Heart left ventricle (tissue), 16 donors: ENCODE data around the gene STOML1. TPM values are rescaled to one million over a fixed set of nuclear protein-coding genes. Genes with fewer than 3 reads are reported as not detected.
A peak's percentile ranks its signal among the peaks of the same experiment; 100 is the strongest.

Experiments used
- ATAC-seq, 4 donors: fragments of 200-7000 bp; cut with Tn5 transposase; one replicate each; pipeline ENCODE4 v1.9.1; 2020 to 2022; ENCODE audit warnings: moderate library complexity in 4 of 4, mild to moderate bottlenecking in 3 of 4, moderate number of reproducible peaks in 1 of 4
- DNase-seq, 5 donors: peaks; one replicate each; pipeline ENCODE4 v3.0.0-alpha.2; 2020
- H3K27ac ChIP-seq, 12 donors: fragments of 200-600 bp; sonication (generic) in 4 of 12; one replicate each; pipeline versions ENCODE4 v1.5.0 to v1.8.0; 2016 to 2022; ENCODE audit warnings: mild to moderate bottlenecking in 2 of 12
- H3K27me3 ChIP-seq, 9 donors: fragments of 200-600 bp; sonication (generic) in 2 of 9; one replicate each; pipeline versions ENCODE4 v1.5.1 to v1.8.0; 2016 to 2022; ENCODE audit warnings: mild to moderate bottlenecking in 3 of 9
- H3K36me3 ChIP-seq, 9 donors: fragments of 200-600 bp; sonication (generic) in 2 of 9; one replicate each; pipeline versions ENCODE4 v1.5.0 to v1.8.0; 2018 to 2022; ENCODE audit warnings: mild to moderate bottlenecking in 2 of 9
- H3K4me1 ChIP-seq, 12 donors: fragments of 200-600 bp; sonication (generic) in 4 of 12; one replicate each; pipeline versions ENCODE4 v1.5.0 to v1.8.0; 2016 to 2022; ENCODE audit warnings: mild to moderate bottlenecking in 3 of 12
- H3K4me3 ChIP-seq, 12 donors: fragments of 200-600 bp; sonication (generic) in 4 of 12; one replicate each; pipeline versions ENCODE4 v1.5.0 to v1.8.0; 2017 to 2022; ENCODE audit warnings: mild to moderate bottlenecking in 9 of 12, moderate library complexity in 4 of 12
- H3K9me3 ChIP-seq, 12 donors: fragments of 200-600 bp; sonication (generic) in 4 of 12; one replicate each; pipeline versions ENCODE4 v1.5.0 to v1.8.0; 2016 to 2022; ENCODE audit warnings: mild to moderate bottlenecking in 1 of 12
- POLR2A ChIP-seq, 2 donors: fragments of 450-650 bp; IDR thresholded peaks; one replicate each; pipeline ENCODE4 v1.6.1; 2017; ENCODE audit warnings: antibody characterized with exemption in 2 of 2, mild to moderate bottlenecking in 2 of 2, moderate library complexity in 2 of 2
- WGBS, 4 donors: extraction: QIAGEN DNeasy Blood & Tissue Kit in 2 of 4; methylation state at CpG; one replicate each; pipeline versions ENCODE4 v1.1.5 to v1.1.7; 2013 to 2018; 5-methylcytosine and 5-hydroxymethylcytosine counted together
- intact Hi-C, 10 donors: fragments of 100-400 bp; cut with DNase I; formaldehyde crosslinking; loops; one replicate each; pipeline versions ENCODE4 v1.11.1 to v1.14.2; 2022
- polyA plus RNA-seq, 2 donors: library from polyadenylated mRNA; stranded (reverse); fragments of 200-250 nt; gene quantifications; one replicate each; pipeline ENCODE4 v1.2.3, GENCODE V29; 2013
- total RNA-seq, 9 donors: library from RNA; depleted of rRNA in 2 of 9; stranded (reverse); fragments of >200 nt in 2 of 9; fragmentation: NEBNext Ultra II Directional in 3 of 9; extraction: Animal tissue kit (Norgen Biotek cat#: 25700) in 3 of 9; gene quantifications; one replicate each; pipeline versions ENCODE4 v1.1.0 to v1.2.4, GENCODE V29; 2016 to 2023
- TF ChIP-seq, protein P1 (sequence below), 12 donors: fragments of 200-600 bp; sonication (generic) in 4 of 12; IDR thresholded peaks; one replicate each; pipeline versions ENCODE4 v1.5.0 to v1.8.0; 2018 to 2022; ENCODE audit warnings: antibody characterized with exemption in 12 of 12, mild to moderate bottlenecking in 5 of 12
- donor health status: ischemic (EF 13 %, LVEDD 7.1; RV severe dilation, severe dysfunction).
- donor health status: healthy with polysubstance abuse.
- donor health status: DM: no; HTN: yes; CAD: no.
- donor health status: DM: no; HTN: no; CAD: no.
- donor health status: ischemic (EF 25% LVEDD 6.9; RV normal size, moderate dysfunction).
- donor health status: ischemic (EF 25% LVEDD 5.7; RV mildly dilated, moderate dysfunction).
- donor health status: healthy.
- donor health status: DM: yes; HTN: yes; CAD: no.
- donor health status: ischemic (EF 35%, LVEDD 5.7; RV mildly dilated, moderate dysfunction).
- donor health status: nonischemic (EF 11% LVEDD 7.7; RV severe dilation, severe dysfunction).
- donor health status: DM: yes; HTN: yes; CAD: no.
- donor health status: PGD.
- donor health status: ischemic (EF 29% LVEDD 5.4; RV normal size, mild dysfunction).
- donor health status: nonischemic (EF 23%, LVEDD 6.1; RV moderate dilation, normal function).

The STOML1 gene
- total and polyA plus RNA-seq, 11 donors, result 25.0 to 41.1 (median 27.7) TPM

DNA sequence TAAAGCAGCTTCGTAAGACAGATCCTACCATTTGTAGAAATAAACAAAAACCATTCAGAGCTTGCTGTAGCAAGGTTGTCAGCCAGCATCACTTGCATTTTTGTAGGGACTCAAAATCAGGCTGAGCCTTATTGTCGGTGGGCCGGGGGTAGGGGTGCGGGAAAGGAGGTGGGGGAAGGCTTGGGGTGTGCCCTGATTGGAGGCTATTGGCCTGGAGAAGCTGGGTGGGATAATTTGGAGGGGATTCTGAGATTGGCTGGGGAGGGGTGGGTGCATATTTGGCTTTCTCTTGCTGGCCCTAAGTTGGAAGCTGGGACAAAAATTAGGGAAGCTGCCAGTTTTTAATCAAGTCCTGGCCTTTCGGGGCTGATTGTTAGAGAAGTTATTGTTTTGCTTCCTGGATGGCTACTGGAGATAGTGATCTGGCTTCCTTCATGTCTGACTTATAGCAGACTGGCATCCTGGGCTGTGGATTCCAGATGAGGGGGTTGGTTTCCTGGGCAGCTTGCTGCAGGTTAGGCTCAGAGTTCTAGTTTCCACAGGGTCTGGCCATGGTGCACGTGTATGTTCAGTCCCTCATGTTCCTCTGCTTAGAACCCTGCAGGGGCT is 22.8 kb downstream of the STOML1 start:
- no peak overlapping the region for H3K27ac ChIP-seq
- intact Hi-C loops, result loop anchor here in 4 of 10 donors (10.0 kb wide), 2 partner anchors 74 to 94 kb away; partner anchors contain the start of gene TBC1D21 (in 3 of the 4)
- 75 to 89% (median 83%) methylated on average over 6 of the region's 6 CpGs for WGBS, 4 donors

DNA sequence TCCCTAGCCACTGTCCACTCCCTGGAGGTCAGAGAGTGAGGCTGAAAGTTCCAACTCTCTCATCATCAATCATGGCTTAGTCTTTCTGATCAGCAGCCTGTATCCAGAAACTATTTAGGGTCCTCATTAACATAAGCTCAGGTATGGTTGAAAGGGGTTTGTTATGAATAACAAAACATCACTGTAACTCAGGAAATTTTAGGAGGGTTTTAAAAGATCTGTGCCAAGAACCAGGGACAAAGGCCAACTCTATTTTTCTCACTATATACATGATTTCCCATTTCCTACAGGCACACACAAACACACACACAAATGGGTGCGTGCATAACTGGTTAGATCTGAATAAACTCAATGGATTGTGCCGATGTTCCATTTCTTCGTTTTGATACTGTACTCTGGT is 23.6 kb downstream of the STOML1 start:
- Histone ChIP-seq H3K36me3 (no peaks in the 10 kb centered on the region), H3K27me3 (no peaks in the 10 kb centered on the region), H3K27ac (no peak overlapping the region), H3K9me3 (no peaks in the 10 kb centered on the region), H3K4me1 (peaks cover 0 to 27% (median 11%) of the 10 kb centered on the region in 12 donors), H3K4me3 (no peak overlapping the region)
- no peak for TF ChIP-seq POLR2A (IDR thresholded peaks at IDR 0.05)
- TF ChIP-seq, protein P1, sequence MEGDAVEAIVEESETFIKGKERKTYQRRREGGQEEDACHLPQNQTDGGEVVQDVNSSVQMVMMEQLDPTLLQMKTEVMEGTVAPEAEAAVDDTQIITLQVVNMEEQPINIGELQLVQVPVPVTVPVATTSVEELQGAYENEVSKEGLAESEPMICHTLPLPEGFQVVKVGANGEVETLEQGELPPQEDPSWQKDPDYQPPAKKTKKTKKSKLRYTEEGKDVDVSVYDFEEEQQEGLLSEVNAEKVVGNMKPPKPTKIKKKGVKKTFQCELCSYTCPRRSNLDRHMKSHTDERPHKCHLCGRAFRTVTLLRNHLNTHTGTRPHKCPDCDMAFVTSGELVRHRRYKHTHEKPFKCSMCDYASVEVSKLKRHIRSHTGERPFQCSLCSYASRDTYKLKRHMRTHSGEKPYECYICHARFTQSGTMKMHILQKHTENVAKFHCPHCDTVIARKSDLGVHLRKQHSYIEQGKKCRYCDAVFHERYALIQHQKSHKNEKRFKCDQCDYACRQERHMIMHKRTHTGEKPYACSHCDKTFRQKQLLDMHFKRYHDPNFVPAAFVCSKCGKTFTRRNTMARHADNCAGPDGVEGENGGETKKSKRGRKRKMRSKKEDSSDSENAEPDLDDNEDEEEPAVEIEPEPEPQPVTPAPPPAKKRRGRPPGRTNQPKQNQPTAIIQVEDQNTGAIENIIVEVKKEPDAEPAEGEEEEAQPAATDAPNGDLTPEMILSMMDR (IDR thresholded peaks at IDR 0.05), result no peak
- ATAC-seq (no peak), DNase-seq (no peak)
- intact Hi-C loops, result loop anchor here in 4 of 10 donors (10.0 kb wide), 2 partner anchors 74 to 94 kb away; partner anchors contain the start of gene TBC1D21 (in 3 of the 4)
- WGBS, 4 donors, result 76 to 94% (median 88%) methylated on average over 3 of the region's 3 CpGs

More for the DNA sequence above, 22.8 kb downstream of the STOML1 start:
- Histone ChIP-seq H3K36me3 (no peaks in the 10 kb centered on the region), H3K9me3 (no peaks in the 10 kb centered on the region), H3K4me1 (peaks cover 0 to 27% (median 11%) of the 10 kb centered on the region in 12 donors), H3K27me3 (no peaks in the 10 kb centered on the region), H3K4me3 (no peak overlapping the region)
- DNase-seq (peak in 1 of 5 donors; percentile 14), ATAC-seq (no peak)
- TF ChIP-seq, protein P1 (IDR thresholded peaks at IDR 0.05), result no peak
- TF ChIP-seq POLR2A (IDR thresholded peaks at IDR 0.05), result no peak

DNA sequence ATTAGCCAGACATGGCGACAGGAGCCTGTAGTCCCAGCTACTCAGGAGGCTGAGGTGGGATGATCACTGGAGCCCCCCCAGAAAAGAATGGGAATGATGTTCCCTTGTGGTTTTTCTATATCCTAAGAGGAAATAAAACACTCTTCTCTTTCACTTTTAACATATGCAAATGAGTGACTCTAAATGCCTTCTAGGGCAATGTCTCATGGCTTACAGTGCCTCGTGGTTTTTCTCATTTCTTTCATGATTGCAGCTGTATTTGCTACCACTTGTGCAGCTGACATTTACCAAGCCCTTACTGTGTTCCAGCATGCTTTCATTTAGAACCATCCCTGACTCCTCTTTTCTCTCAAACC is 26.4 kb downstream of the STOML1 start:
- DNase-seq (no peak), ATAC-seq (peak in 1 of 4 donors; percentile 18)
- TF ChIP-seq POLR2A (IDR thresholded peaks at IDR 0.05), result no peak
- TF ChIP-seq, protein P1 (IDR thresholded peaks at IDR 0.05), result no peak
- H3K4me3 ChIP-seq, result no peak overlapping the region
- intact Hi-C loops, result loop anchor here in 7 of 10 donors (2.0 to 10.0 kb wide), 5 partner anchors 15 to 91 kb away; partner anchors contain the start of gene TBC1D21 (in 3 of the 7)
- WGBS, 4 donors, result 57 to 74% (median 64%) methylated on average over 2 of the region's 2 CpGs
- no peaks in the 10 kb centered on the region for H3K36me3 ChIP-seq
- no peaks in the 10 kb centered on the region for H3K9me3 ChIP-seq
- peaks cover 0 to 17% (median 3%) of the 10 kb centered on the region in 12 donors for H3K4me1 ChIP-seq
- no peak overlapping the region for H3K27ac ChIP-seq
- no peaks in the 10 kb centered on the region for H3K27me3 ChIP-seq

DNA sequence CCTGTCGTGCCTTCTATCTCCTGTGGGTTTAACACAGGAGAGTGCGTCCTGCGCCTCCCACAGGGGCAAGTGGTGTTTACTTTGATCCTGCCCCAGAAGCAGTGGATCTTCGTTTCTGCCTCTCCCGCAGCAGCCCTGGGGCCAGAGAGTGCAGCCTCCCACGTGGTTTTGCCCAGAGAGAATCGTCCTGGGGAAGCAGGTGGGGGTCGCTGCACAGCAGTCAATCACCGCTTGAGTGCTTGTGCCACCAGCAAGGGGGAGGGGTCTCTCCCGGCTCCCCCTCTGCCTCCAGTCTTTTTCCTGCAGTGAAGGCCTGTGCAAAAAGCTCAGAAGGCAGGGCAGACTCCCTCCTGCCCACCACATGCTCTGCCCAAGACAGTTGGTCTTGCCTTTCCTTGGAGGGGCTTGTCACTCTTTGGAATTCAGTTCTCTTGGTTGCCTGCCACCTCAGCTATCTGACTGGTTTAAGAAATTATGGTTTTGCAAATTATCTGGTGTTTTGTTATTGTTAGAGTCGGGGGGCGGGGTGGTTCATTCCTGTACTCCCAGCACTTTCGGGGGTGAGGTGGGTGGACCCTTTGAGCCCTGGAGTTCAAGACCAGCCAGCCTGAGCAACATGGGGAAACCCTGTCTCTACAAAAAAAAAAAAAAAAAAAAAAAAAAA is 26.9 kb downstream of the STOML1 start:
- no peak for TF ChIP-seq POLR2A (IDR thresholded peaks at IDR 0.05)
- TF ChIP-seq, protein P1 (IDR thresholded peaks at IDR 0.05), result peak in 3 of 12 donors; percentile 1 to 11 (median 5)
- WGBS, 4 donors, result 36 to 41% (median 39%) methylated on average over 11 to 13 of the region's 13 CpGs
- peaks cover 0 to 17% (median 3%) of the 10 kb centered on the region in 12 donors for H3K4me1 ChIP-seq
- DNase-seq, result peak in 1 of 5 donors; percentile 17
- intact Hi-C loops, result loop anchor here in 7 of 10 donors (2.0 to 10.0 kb wide), 5 partner anchors 14 to 90 kb away; partner anchors contain the start of gene TBC1D21 (in 3 of the 7)
- H3K27ac ChIP-seq, result peak overlapping the region in 1 of 12 donors; percentile 42
- H3K27me3 ChIP-seq, result no peaks in the 10 kb centered on the region
- ATAC-seq, result peak in 2 of 4 donors; percentile 37 to 38
- H3K9me3 ChIP-seq, result no peaks in the 10 kb centered on the region
- H3K4me3 ChIP-seq, result peak overlapping the region in 1 of 12 donors; percentile 38
- H3K36me3 ChIP-seq, result no peaks in the 10 kb centered on the region
